ENCODE data around the gene YARS2.

DNA sequence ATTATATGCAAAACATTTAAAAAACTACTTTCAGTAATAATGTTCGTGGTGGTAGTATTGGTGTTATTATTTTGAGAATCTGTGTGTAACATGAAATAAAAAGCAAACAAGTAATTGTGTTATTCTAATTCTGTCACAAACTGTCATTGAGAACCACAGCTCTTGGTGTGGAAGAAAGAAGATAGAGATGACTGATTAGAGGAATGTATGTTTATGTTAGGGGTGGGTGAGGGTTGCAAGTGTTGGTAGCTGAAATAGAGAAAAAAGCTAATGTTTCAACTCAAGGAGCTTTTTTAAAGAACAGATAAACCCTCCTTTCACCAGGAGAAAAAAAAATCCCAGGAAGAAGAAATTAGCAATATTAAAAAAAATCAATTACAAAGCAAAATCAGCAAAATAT is 58.3 kb downstream of the YARS2 start:
- TF ChIP-seq, protein P1, sequence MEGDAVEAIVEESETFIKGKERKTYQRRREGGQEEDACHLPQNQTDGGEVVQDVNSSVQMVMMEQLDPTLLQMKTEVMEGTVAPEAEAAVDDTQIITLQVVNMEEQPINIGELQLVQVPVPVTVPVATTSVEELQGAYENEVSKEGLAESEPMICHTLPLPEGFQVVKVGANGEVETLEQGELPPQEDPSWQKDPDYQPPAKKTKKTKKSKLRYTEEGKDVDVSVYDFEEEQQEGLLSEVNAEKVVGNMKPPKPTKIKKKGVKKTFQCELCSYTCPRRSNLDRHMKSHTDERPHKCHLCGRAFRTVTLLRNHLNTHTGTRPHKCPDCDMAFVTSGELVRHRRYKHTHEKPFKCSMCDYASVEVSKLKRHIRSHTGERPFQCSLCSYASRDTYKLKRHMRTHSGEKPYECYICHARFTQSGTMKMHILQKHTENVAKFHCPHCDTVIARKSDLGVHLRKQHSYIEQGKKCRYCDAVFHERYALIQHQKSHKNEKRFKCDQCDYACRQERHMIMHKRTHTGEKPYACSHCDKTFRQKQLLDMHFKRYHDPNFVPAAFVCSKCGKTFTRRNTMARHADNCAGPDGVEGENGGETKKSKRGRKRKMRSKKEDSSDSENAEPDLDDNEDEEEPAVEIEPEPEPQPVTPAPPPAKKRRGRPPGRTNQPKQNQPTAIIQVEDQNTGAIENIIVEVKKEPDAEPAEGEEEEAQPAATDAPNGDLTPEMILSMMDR (IDR thresholded peaks at IDR 0.05): no peak
- TF ChIP-seq POLR2AphosphoS5 (IDR thresholded peaks at IDR 0.05): no peak
